HEK293 (cell line): ENCODE measurements around the gene CTPS2.
"Not testable (repeated sequence)": the region's sequence is repeated elsewhere in the genome, so short reads cannot be mapped to it uniquely, and the experiment has no call there.

Experiments
- MYNN ChIP-seq: fragments of 450-650 bp; formaldehyde crosslinking; IDR thresholded peaks from 2 replicates; pipeline ENCODE4 v1.5.1; 2016; ENCODE audit warnings: missing biosample characterization, missing genetic modification characterization, borderline replicate concordance
- REPIN1 ChIP-seq: fragments of 450-650 bp; formaldehyde crosslinking; IDR thresholded peaks from 2 replicates; pipeline ENCODE4 v1.5.1; 2017; ENCODE audit warnings: missing biosample characterization, missing genetic modification characterization, low read depth
- SP2 ChIP-seq: fragments of 450-650 bp; formaldehyde crosslinking; IDR thresholded peaks from 2 replicates; pipeline ENCODE4 v1.5.1; 2016; ENCODE audit warnings: missing biosample characterization, missing genetic modification characterization
- WT1 ChIP-seq: fragments of 450-650 bp; formaldehyde crosslinking; IDR thresholded peaks from 2 replicates; pipeline ENCODE4 v1.5.1; 2016; ENCODE audit warnings: missing biosample characterization, missing genetic modification characterization
- ZBTB21 ChIP-seq: fragments of 450-650 bp; formaldehyde crosslinking; IDR thresholded peaks from 2 replicates; pipeline ENCODE4 v1.5.1; 2017; ENCODE audit warnings: missing biosample characterization, missing genetic modification characterization
- ZBTB48 ChIP-seq: fragments of 450-650 bp; formaldehyde crosslinking; IDR thresholded peaks from 2 replicates; pipeline ENCODE4 v1.5.1; 2016; ENCODE audit warnings: missing biosample characterization, missing genetic modification characterization
- ZNF274 ChIP-seq, 2 experiments: fragments of 200-500 bp in 1 of 2; fragments of 450-650 bp in 1 of 2; sonication (Bioruptor generic) in 1 of 2; formaldehyde crosslinking in 1 of 2; IDR thresholded peaks; 2 replicates each; pipeline versions ENCODE4 v1.5.1 to v1.6.1; 2014 to 2016; ENCODE audit warnings: borderline replicate concordance in 1 of 2, inconsistent platforms in 1 of 2, low read length in 1 of 2, missing biosample characterization in 1 of 2, missing genetic modification characterization in 1 of 2
- ZNF843 ChIP-seq: fragments of 450-650 bp; formaldehyde crosslinking; IDR thresholded peaks from 2 replicates; pipeline ENCODE4 v1.5.1; 2016; ENCODE audit warnings: missing biosample characterization, missing genetic modification characterization
- ZXDB ChIP-seq: fragments of 450-650 bp; formaldehyde crosslinking; IDR thresholded peaks from 2 replicates; pipeline ENCODE4 v1.5.1; 2016; ENCODE audit warnings: missing biosample characterization, missing genetic modification characterization
- TF ChIP-seq, protein P1 (sequence below): fragments of 450-650 bp; formaldehyde crosslinking; IDR thresholded peaks from 2 replicates; pipeline ENCODE4 v1.5.1; 2016; ENCODE audit warnings: missing biosample characterization, missing genetic modification characterization
- TF ChIP-seq, protein P2 (sequence below): fragments of 450-650 bp; formaldehyde crosslinking; IDR thresholded peaks from 2 replicates; pipeline ENCODE4 v1.5.1; 2016; ENCODE audit warnings: missing biosample characterization, missing genetic modification characterization
- TF ChIP-seq, protein P3 (sequence below): fragments of 450-650 bp; formaldehyde crosslinking; IDR thresholded peaks from 2 replicates; pipeline ENCODE4 v1.5.1; 2016; ENCODE audit warnings: missing biosample characterization, missing genetic modification characterization

DNA sequence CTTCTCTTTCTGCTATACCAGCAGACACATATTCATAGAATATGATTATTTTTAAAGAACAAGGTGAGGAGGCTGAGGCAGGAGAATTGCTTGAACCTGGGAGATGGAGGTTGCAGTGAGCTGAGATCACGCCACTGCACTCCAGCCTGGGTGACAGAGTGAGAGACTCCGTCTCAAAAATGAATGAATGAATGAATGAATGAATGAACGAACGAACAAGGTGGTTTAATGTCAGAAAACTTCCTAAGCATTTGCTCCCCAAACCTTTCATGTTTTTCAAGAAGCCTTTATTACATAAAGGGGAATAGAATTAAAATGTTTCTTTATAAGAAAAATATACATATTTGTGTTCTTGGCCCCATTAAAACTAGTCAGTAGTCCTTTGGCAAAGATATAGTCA is 49.0 kb upstream of the CTPS2 start:
- not testable (repeated sequence) for TF ChIP-seq MYNN; ZBTB48 (tag by site-specific recombination); ZNF843; SP2; WT1 (tag by site-specific recombination); REPIN1; ZNF274 (IDR thresholded peaks at IDR 0.05; ENCODE audit: low read length); ZNF274 (tag by site-specific recombination; IDR thresholded peaks at IDR 0.05; ENCODE audit: borderline replicate concordance); ZBTB21 (tag by site-specific recombination); ZXDB (tag by site-specific recombination)
- TF ChIP-seq, protein P1, sequence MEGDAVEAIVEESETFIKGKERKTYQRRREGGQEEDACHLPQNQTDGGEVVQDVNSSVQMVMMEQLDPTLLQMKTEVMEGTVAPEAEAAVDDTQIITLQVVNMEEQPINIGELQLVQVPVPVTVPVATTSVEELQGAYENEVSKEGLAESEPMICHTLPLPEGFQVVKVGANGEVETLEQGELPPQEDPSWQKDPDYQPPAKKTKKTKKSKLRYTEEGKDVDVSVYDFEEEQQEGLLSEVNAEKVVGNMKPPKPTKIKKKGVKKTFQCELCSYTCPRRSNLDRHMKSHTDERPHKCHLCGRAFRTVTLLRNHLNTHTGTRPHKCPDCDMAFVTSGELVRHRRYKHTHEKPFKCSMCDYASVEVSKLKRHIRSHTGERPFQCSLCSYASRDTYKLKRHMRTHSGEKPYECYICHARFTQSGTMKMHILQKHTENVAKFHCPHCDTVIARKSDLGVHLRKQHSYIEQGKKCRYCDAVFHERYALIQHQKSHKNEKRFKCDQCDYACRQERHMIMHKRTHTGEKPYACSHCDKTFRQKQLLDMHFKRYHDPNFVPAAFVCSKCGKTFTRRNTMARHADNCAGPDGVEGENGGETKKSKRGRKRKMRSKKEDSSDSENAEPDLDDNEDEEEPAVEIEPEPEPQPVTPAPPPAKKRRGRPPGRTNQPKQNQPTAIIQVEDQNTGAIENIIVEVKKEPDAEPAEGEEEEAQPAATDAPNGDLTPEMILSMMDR (tag by site-specific recombination) = not testable (repeated sequence)
- TF ChIP-seq, protein P2, sequence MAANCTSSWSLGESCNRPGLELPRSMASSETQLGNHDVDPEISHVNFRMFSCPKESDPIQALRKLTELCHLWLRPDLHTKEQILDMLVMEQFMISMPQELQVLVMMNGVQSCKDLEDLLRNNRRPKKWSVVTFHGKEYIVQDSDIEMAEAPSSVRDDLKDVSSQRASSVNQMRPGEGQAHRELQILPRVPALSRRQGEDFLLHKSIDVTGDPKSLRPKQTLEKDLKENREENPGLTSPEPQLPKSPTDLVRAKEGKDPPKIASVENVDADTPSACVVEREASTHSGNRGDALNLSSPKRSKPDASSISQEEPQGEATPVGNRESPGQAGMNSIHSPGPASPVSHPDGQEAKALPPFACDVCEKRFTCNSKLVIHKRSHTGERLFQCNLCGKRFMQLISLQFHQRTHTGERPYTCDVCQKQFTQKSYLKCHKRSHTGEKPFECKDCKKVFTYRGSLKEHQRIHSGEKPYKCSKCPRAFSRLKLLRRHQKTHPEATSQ (tag by site-specific recombination) = not testable (repeated sequence)
- TF ChIP-seq, protein P3, sequence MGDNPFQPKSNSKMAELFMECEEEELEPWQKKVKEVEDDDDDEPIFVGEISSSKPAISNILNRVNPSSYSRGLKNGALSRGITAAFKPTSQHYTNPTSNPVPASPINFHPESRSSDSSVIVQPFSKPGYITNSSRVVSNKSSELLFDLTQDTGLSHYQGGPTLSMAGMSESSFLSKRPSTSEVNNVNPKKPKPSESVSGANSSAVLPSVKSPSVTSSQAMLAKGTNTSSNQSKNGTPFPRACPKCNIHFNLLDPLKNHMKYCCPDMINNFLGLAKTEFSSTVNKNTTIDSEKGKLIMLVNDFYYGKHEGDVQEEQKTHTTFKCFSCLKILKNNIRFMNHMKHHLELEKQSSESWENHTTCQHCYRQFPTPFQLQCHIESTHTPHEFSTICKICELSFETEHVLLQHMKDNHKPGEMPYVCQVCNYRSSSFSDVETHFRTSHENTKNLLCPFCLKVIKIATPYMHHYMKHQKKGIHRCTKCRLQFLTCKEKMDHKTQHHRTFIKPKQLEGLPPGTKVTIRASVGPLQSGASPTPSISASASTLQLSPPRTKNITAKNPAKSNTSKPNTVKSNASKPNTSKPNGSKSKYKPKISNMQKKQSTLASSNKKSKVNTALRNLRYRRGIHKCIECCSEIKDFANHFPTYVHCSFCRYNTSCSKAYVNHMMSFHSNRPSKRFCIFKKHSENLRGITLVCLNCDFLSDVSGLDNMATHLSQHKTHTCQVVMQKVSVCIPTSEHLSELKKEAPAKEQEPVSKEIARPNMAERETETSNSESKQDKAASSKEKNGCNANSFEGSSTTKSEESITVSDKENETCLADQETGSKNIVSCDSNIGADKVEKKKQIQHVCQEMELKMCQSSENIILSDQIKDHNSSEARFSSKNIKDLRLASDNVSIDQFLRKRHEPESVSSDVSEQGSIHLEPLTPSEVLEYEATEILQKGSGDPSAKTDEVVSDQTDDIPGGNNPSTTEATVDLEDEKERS = not testable (repeated sequence)
